HepG2 (cell line): Measurements from ENCODE around the gene COL18A1. TPM values are rescaled to one million over a fixed set of nuclear protein-coding genes. Genes with fewer than 3 reads are reported as not detected.

Experiments used
- EP300 ChIP-seq, 3 experiments: sonication (generic) in 1 of 3; formaldehyde crosslinking in 1 of 3; IDR thresholded peaks; 2 replicates each; pipeline versions ENCODE4 v1.5.1 to v1.6.1; 2011 to 2020; ENCODE audit warnings: low read depth in 2 of 3, low read length in 2 of 3, borderline replicate concordance in 1 of 3, improper control_type of control experiment in 1 of 3, mild to moderate bottlenecking in 1 of 3, missing genetic modification reagents in 1 of 3, moderate library complexity in 1 of 3
- EZH2 ChIP-seq: conservative IDR thresholded peaks from 2 replicates; pipeline ENCODE4 v1.6.1; 2012; ENCODE audit warnings: mild to moderate bottlenecking, low read depth, low read length, moderate library complexity
- IRF2 ChIP-seq: IDR thresholded peaks from 2 replicates; pipeline ENCODE4 v1.6.1; 2018; ENCODE audit warnings: missing genetic modification reagents, missing compliant biosample characterization
- KDM4B ChIP-seq: sonication (generic); formaldehyde crosslinking; IDR thresholded peaks from 2 replicates; pipeline ENCODE4 v1.4.0; 2020; ENCODE audit warnings: missing genetic modification reagents
- KLF13 ChIP-seq: sonication (generic); formaldehyde crosslinking; IDR thresholded peaks from 2 replicates; pipeline ENCODE4 v1.4.0; 2020; ENCODE audit warnings: mild to moderate bottlenecking, missing genetic modification reagents
- KLF15 ChIP-seq: sonication (generic); formaldehyde crosslinking; IDR thresholded peaks from 2 replicates; pipeline ENCODE4 v1.8.1; 2023; ENCODE audit warnings: borderline replicate concordance, mild to moderate bottlenecking, inconsistent platforms, missing genetic modification reagents, mixed read lengths
- RARA ChIP-seq: IDR thresholded peaks from 2 replicates; pipeline ENCODE4 v1.6.1; 2016; ENCODE audit warnings: missing genetic modification reagents, missing compliant biosample characterization
- RXRA ChIP-seq: sonication (generic); formaldehyde crosslinking; IDR thresholded peaks from 2 replicates; pipeline ENCODE4 v1.5.1; 2020; ENCODE audit warnings: missing genetic modification reagents
- TEAD2 ChIP-seq: sonication (generic); formaldehyde crosslinking; IDR thresholded peaks from 2 replicates; pipeline ENCODE4 v1.9.0; 2021; ENCODE audit warnings: missing genetic modification reagents
- ZBTB38 ChIP-seq: sonication (generic); formaldehyde crosslinking; IDR thresholded peaks from 2 replicates; pipeline ENCODE4 v1.5.1; 2020; ENCODE audit warnings: mild to moderate bottlenecking, missing genetic modification reagents
- ZNF572 ChIP-seq: sonication (generic); formaldehyde crosslinking; IDR thresholded peaks from 2 replicates; pipeline ENCODE4 v1.5.1; 2020; ENCODE audit warnings: mild to moderate bottlenecking, missing genetic modification reagents
- ZNF652 ChIP-seq: IDR thresholded peaks from 2 replicates; pipeline ENCODE4 v1.6.1; 2016; ENCODE audit warnings: low read depth, borderline replicate concordance
- ZNF670 ChIP-seq: sonication (generic); formaldehyde crosslinking; IDR thresholded peaks from 2 replicates; pipeline ENCODE4 v1.8.0; 2022; ENCODE audit warnings: mild to moderate bottlenecking, missing genetic modification reagents, borderline replicate concordance
- ZNF777 ChIP-seq: sonication (generic); formaldehyde crosslinking; IDR thresholded peaks from 2 replicates; pipeline ENCODE4 v1.4.0; 2020; ENCODE audit warnings: missing genetic modification reagents
- polyA plus RNA-seq, 8 experiments: library from polyadenylated mRNA; depleted of rRNA in 3 of 8; stranded (reverse) in 7 of 8; unstranded in 1 of 8; fragments of >200 nt; fragmentation: Illumina TruSeq in 4 of 8; extraction: Trizol in 4 of 8; gene quantifications; 2 replicates each; pipeline versions ENCODE4 v1.2.1 to v1.2.3, GENCODE V29; 2011 to 2016; ENCODE audit warnings: low read depth in 4 of 8, missing spikeins in 1 of 8, mixed read lengths in 1 of 8; ENCODE audit not compliant: insufficient read depth in 1 of 8
- total RNA-seq, 5 experiments: library from RNA; depleted of rRNA; stranded (reverse); fragments of >200 nt; fragmentation: Illumina TruSeq; extraction: Trizol; gene quantifications; 2 replicates each; pipeline ENCODE4 v1.2.3, GENCODE V29; 2016; ENCODE audit warnings: low read depth in 1 of 5
- TF ChIP-seq, protein P1 (sequence below): sonication (generic); formaldehyde crosslinking; IDR thresholded peaks from 2 replicates; pipeline ENCODE4 v1.4.0; 2020; ENCODE audit warnings: missing genetic modification reagents
- TF ChIP-seq, protein P2 (sequence below), 2 experiments: sonication (generic) in 1 of 2; formaldehyde crosslinking in 1 of 2; IDR thresholded peaks; 2 replicates each; pipeline versions ENCODE4 v1.4.0 to v1.6.1; 2018 to 2020; ENCODE audit warnings: missing genetic modification reagents in 2 of 2, borderline replicate concordance in 1 of 2, low read depth in 1 of 2, mild to moderate bottlenecking in 1 of 2, missing biosample characterization in 1 of 2
- TF ChIP-seq, protein P3 (sequence below): sonication (generic); formaldehyde crosslinking; IDR thresholded peaks from 2 replicates; pipeline ENCODE4 v1.4.0; 2020; ENCODE audit warnings: mild to moderate bottlenecking, missing genetic modification reagents, borderline replicate concordance

Gene COL18A1
- total and polyA plus RNA-seq, 2 of the 13 experiments (the other 11 are each of a cell fraction or from before 2014, with no cell fraction given) = 79.0 to 102 TPM

DNA sequence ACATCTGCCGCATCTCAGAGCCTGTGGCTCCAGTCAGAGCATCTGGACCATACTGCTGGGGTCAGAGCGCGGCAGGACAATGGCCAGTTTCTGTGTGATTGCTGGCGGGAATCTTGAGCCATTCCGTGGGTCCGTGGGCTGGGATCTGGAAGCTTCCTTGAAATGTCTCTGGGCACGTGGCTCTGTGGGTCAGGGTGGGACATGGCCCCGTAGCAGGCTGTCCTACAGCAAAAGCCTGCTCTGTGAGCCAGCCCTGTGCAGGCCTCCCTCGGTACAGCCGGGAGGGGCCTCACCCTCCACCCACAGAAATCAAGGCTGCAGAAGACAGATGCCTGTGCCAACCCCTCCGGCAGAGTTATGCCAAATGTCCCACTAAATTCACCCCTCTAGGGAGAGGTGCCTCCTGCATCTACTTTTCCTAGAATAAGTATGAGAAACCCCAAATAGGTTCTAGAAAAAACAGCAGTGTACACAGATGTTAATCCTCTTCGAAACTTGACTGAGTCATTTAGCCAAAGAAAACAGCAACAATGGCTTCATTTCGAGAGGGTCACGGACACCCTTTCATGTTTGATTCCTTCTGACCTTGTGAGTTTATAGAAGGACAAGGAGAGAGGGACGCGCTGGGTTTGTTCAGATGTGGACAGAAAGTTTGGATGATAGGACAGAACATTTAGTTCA lies 27.8 kb downstream of the COL18A1 start (continued):
- peak in 1 of 2 experiments; percentile 90; a peak in 2 of 4 replicates for TF ChIP-seq EP300 (IDR thresholded peaks at IDR 0.05; ENCODE audit: low read depth in 2 of 2, low read length in 2 of 2)
- TF ChIP-seq EP300 (CRISPR knock-in tag; IDR thresholded peaks at IDR 0.05; ENCODE audit: borderline replicate concordance) = peak; percentile 58; the same call in 1 of the 2 replicates
- peak; percentile 43; the same call in 1 of the 2 replicates for TF ChIP-seq IRF2 (CRISPR knock-in tag)
- no peak for TF ChIP-seq KLF15 (CRISPR knock-in tag)
- no peak for TF ChIP-seq TEAD2
- no peak for TF ChIP-seq ZNF777 (CRISPR knock-in tag)
- TF ChIP-seq ZNF652 (CRISPR knock-in tag) = peak; percentile 39; the same call in 1 of the 2 replicates
- TF ChIP-seq KLF13 (CRISPR knock-in tag) = no peak
- no peak for TF ChIP-seq ZNF670 (CRISPR knock-in tag)
- no peak for TF ChIP-seq KDM4B (CRISPR knock-in tag)
- TF ChIP-seq, protein P1, sequence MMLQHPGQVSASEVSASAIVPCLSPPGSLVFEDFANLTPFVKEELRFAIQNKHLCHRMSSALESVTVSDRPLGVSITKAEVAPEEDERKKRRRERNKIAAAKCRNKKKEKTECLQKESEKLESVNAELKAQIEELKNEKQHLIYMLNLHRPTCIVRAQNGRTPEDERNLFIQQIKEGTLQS (CRISPR knock-in tag) = 0 out of 2 replicates have a peak, but pooled peaks have one; percentile 42
- TF ChIP-seq, protein P2, sequence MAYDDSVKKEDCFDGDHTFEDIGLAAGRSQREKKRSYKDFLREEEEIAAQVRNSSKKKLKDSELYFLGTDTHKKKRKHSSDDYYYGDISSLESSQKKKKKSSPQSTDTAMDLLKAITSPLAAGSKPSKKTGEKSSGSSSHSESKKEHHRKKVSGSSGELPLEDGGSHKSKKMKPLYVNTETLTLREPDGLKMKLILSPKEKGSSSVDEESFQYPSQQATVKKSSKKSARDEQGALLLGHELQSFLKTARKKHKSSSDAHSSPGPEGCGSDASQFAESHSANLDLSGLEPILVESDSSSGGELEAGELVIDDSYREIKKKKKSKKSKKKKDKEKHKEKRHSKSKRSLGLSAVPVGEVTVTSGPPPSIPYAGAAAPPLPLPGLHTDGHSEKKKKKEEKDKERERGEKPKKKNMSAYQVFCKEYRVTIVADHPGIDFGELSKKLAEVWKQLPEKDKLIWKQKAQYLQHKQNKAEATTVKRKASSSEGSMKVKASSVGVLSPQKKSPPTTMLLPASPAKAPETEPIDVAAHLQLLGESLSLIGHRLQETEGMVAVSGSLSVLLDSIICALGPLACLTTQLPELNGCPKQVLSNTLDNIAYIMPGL (CRISPR knock-in tag; IDR thresholded peaks at IDR 0.05; ENCODE audit: borderline replicate concordance in 1 of 2, low read depth in 1 of 2) = no peak
- TF ChIP-seq RARA (CRISPR knock-in tag) = peak; percentile 93
- peak; percentile 45; the same call in 1 of the 2 replicates for TF ChIP-seq RXRA (CRISPR knock-in tag)
- TF ChIP-seq, protein P3, sequence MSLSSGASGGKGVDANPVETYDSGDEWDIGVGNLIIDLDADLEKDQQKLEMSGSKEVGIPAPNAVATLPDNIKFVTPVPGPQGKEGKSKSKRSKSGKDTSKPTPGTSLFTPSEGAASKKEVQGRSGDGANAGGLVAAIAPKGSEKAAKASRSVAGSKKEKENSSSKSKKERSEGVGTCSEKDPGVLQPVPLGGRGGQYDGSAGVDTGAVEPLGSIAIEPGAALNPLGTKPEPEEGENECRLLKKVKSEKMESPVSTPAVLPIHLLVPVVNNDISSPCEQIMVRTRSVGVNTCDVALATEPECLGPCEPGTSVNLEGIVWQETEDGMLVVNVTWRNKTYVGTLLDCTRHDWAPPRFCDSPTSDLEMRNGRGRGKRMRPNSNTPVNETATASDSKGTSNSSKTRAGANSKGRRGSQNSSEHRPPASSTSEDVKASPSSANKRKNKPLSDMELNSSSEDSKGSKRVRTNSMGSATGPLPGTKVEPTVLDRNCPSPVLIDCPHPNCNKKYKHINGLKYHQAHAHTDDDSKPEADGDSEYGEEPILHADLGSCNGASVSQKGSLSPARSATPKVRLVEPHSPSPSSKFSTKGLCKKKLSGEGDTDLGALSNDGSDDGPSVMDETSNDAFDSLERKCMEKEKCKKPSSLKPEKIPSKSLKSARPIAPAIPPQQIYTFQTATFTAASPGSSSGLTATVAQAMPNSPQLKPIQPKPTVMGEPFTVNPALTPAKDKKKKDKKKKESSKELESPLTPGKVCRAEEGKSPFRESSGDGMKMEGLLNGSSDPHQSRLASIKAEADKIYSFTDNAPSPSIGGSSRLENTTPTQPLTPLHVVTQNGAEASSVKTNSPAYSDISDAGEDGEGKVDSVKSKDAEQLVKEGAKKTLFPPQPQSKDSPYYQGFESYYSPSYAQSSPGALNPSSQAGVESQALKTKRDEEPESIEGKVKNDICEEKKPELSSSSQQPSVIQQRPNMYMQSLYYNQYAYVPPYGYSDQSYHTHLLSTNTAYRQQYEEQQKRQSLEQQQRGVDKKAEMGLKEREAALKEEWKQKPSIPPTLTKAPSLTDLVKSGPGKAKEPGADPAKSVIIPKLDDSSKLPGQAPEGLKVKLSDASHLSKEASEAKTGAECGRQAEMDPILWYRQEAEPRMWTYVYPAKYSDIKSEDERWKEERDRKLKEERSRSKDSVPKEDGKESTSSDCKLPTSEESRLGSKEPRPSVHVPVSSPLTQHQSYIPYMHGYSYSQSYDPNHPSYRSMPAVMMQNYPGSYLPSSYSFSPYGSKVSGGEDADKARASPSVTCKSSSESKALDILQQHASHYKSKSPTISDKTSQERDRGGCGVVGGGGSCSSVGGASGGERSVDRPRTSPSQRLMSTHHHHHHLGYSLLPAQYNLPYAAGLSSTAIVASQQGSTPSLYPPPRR (CRISPR knock-in tag) = peak; percentile 78; the same call in 1 of the 2 replicates
- peak; percentile 51; the same call in 1 of the 2 replicates for TF ChIP-seq ZBTB38 (CRISPR knock-in tag)
- no peak for TF ChIP-seq ZNF572 (CRISPR knock-in tag)
- no peak for TF ChIP-seq EZH2
